ENCODE results near the gene STXBP3.

DNA sequence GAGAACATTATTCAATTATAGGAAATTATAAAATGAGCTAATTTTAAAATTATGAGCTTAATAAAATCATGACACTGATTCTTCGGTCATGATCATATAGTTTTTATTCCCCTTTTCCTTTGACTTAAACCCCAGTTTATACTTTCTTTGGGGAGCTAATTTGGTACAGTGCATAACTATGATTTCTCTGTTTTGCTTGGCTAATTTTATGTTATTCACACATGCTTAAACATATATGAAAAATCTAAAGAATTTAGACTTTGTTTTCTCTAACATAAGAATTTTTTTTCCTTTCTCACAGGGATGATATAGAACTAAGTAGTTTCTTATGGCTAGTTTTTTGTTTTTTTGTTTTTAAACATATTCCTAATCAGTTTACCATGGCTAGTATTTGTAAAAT lies 52.5 kb downstream of the STXBP3 start:
- TF ChIP-seq, protein P1, sequence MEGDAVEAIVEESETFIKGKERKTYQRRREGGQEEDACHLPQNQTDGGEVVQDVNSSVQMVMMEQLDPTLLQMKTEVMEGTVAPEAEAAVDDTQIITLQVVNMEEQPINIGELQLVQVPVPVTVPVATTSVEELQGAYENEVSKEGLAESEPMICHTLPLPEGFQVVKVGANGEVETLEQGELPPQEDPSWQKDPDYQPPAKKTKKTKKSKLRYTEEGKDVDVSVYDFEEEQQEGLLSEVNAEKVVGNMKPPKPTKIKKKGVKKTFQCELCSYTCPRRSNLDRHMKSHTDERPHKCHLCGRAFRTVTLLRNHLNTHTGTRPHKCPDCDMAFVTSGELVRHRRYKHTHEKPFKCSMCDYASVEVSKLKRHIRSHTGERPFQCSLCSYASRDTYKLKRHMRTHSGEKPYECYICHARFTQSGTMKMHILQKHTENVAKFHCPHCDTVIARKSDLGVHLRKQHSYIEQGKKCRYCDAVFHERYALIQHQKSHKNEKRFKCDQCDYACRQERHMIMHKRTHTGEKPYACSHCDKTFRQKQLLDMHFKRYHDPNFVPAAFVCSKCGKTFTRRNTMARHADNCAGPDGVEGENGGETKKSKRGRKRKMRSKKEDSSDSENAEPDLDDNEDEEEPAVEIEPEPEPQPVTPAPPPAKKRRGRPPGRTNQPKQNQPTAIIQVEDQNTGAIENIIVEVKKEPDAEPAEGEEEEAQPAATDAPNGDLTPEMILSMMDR (IDR thresholded peaks at IDR 0.05), result no peak
- no peak for TF ChIP-seq EZH2 (IDR thresholded peaks at IDR 0.05; ENCODE audit: borderline replicate concordance, insufficient read depth, low read depth, low read length, poor library complexity, severe bottlenecking)

Data from B cell (primary cell).